MM.1S (cell line): Measurements from ENCODE around the gene FAM161B.
"Not testable (repeated sequence)": the region's sequence is repeated elsewhere in the genome, so short reads cannot be mapped to it uniquely, and the experiment has no call there.

Source experiments
- DNase-seq: peaks from one replicate; pipeline ENCODE4 v3.0.0-alpha.2; 2015
- H2AFZ ChIP-seq: fragments of 300-600 bp; sonication (generic); 2 replicates; pipeline ENCODE4 v1.6.0; 2016; ENCODE audit warnings: antibody characterized with exemption, low read length
- H3F3A ChIP-seq: fragments of 300-600 bp; sonication (generic); 2 replicates; pipeline ENCODE4 v1.6.1; 2016; ENCODE audit warnings: mild to moderate bottlenecking, antibody characterized with exemption, low read length, moderate library complexity, mixed read lengths; ENCODE audit not compliant: insufficient read depth
- H3K27ac ChIP-seq: fragments of 300-600 bp; sonication (generic); 2 replicates; pipeline ENCODE4 v1.5.1; 2016; ENCODE audit warnings: mild to moderate bottlenecking, low read length
- H3K27me3 ChIP-seq: fragments of 300-600 bp; sonication (generic); replicated peaks from 2 replicates; pipeline ENCODE4 v1.6.0; 2016; ENCODE audit warnings: low read length; ENCODE audit not compliant: insufficient read depth
- H3K36me3 ChIP-seq: fragments of 300-600 bp; sonication (generic); replicated peaks from 2 replicates; pipeline ENCODE4 v1.6.1; 2016; ENCODE audit warnings: mild to moderate bottlenecking, low read length, mixed read lengths; ENCODE audit not compliant: insufficient read depth
- H3K4me1 ChIP-seq: fragments of 300-600 bp; sonication (generic); 2 replicates; pipeline ENCODE4 v1.6.1; 2016; ENCODE audit warnings: low read length, mixed read lengths
- H3K4me2 ChIP-seq: fragments of 300-600 bp; sonication (generic); 2 replicates; pipeline ENCODE4 v1.6.0; 2016; ENCODE audit warnings: low read depth, low read length
- H3K4me3 ChIP-seq: fragments of 300-600 bp; sonication (generic); 2 replicates; pipeline ENCODE4 v1.5.1; 2016; ENCODE audit warnings: low read length, mixed read lengths
- H3K79me2 ChIP-seq: fragments of 300-600 bp; sonication (generic); 2 replicates; pipeline ENCODE4 v1.6.1; 2016; ENCODE audit warnings: mixed run types, low read length, mixed read lengths
- H3K9ac ChIP-seq: fragments of 300-600 bp; sonication (generic); 2 replicates; pipeline ENCODE4 v1.6.1; 2016; ENCODE audit warnings: low read length, mixed read lengths
- H3K9me2 ChIP-seq: fragments of 300-600 bp; sonication (generic); replicated peaks from 2 replicates; pipeline ENCODE4 v1.6.1; 2016; ENCODE audit warnings: mild to moderate bottlenecking, low read length, mixed read lengths; ENCODE audit not compliant: insufficient read depth
- H3K9me3 ChIP-seq: fragments of 300-600 bp; sonication (generic); replicated peaks from 2 replicates; pipeline ENCODE4 v1.6.1; 2016; ENCODE audit warnings: mild to moderate bottlenecking, low read length, mixed read lengths; ENCODE audit not compliant: insufficient read depth
- H4K20me1 ChIP-seq: fragments of 300-600 bp; sonication (generic); 2 replicates; pipeline ENCODE4 v1.6.1; 2016; ENCODE audit warnings: mild to moderate bottlenecking, low read length, moderate library complexity, mixed read lengths; ENCODE audit not compliant: insufficient read depth
- EZH2 ChIP-seq: fragments of 300-600 bp; sonication (generic); optimal IDR thresholded peaks from 2 replicates; pipeline ENCODE3; 2017; ENCODE audit warnings: low read depth, mild to moderate bottlenecking, antibody characterized with exemption, low read length, mixed read lengths
- EZH2phosphoT487 ChIP-seq: fragments of 300-600 bp; sonication (generic); IDR thresholded peaks from 2 replicates; pipeline ENCODE4 v1.6.1; 2018; ENCODE audit warnings: antibody characterized with exemption, low read length
- TF ChIP-seq, protein P1 (sequence below): fragments of 300-600 bp; sonication (generic); IDR thresholded peaks from 2 replicates; pipeline ENCODE4 v1.5.1; 2016; ENCODE audit warnings: antibody characterized with exemption, low read length, mixed read lengths

Gene FAM161B

DNA sequence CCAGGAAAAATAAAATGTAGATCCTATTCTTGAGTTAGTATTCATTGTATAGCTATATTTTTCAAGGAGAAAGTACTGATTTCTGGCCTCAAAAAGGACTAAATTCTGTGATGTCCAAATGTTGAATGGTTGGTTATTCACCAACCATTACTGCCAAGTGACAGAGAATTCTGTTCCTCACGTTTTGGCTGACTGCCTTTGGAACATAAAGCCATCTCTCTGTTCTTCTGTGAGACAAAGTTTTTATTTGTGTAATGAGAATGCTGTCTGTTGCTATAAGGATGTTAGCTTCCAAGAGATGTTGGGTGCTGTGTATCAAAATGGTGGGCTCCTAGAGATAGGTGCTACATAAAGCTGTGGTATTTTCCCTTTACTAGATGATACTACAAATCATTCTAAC is 54.0 kb downstream of the FAM161B start:
- DNase-seq, result no peak
- Histone ChIP-seq H3K27ac (no peak overlapping the region), H3K27me3 (no peaks in the 10 kb centered on the region), H3K9ac (no peak overlapping the region), H3K79me2 (peaks cover 11% of the 10 kb centered on the region), H3K36me3 (no peaks in the 10 kb centered on the region; the same call in 1 of the 2 replicates), H3K4me3 (no peak overlapping the region), H4K20me1 (no peaks in the 10 kb centered on the region), H3K4me1 (no peaks in the 10 kb centered on the region), H3F3A (no peaks in the 10 kb centered on the region), H2AFZ (no peak overlapping the region), H3K9me2 (no peaks in the 10 kb centered on the region), H3K9me3 (no peaks in the 10 kb centered on the region), H3K4me2 (no peak overlapping the region)
- no peak for TF ChIP-seq EZH2phosphoT487
- TF ChIP-seq, protein P1, sequence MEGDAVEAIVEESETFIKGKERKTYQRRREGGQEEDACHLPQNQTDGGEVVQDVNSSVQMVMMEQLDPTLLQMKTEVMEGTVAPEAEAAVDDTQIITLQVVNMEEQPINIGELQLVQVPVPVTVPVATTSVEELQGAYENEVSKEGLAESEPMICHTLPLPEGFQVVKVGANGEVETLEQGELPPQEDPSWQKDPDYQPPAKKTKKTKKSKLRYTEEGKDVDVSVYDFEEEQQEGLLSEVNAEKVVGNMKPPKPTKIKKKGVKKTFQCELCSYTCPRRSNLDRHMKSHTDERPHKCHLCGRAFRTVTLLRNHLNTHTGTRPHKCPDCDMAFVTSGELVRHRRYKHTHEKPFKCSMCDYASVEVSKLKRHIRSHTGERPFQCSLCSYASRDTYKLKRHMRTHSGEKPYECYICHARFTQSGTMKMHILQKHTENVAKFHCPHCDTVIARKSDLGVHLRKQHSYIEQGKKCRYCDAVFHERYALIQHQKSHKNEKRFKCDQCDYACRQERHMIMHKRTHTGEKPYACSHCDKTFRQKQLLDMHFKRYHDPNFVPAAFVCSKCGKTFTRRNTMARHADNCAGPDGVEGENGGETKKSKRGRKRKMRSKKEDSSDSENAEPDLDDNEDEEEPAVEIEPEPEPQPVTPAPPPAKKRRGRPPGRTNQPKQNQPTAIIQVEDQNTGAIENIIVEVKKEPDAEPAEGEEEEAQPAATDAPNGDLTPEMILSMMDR, result no peak
- no peak for TF ChIP-seq EZH2

DNA sequence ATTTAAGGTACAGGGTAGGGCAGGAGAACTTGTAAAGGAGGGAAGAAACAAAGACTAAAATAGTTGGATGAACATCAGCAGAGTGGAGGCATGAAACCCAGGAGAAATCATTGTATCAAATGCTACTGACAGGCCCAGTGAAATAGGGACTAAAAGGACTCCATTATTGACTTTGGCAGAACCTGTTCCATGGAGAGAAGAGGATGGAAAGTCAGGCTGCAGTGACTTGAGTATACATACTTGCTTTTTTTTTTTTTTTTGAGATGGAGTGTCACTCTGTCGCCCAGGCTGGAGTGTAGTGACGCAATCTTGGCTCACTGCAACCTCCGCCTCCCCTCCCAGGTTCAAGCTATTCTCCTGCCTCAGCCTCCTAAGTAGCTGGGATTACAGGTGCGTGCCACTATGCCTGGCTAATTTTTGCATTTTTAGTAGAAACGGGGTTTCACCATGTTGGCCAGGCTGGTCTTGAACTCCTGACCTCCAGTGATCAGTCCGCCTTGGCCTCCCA is 55.7 kb downstream of the FAM161B start:
- H3F3A ChIP-seq, H3K4me1 ChIP-seq, H3K27ac ChIP-seq, H3K27me3 ChIP-seq, H2AFZ ChIP-seq, H4K20me1 ChIP-seq, H3K36me3 ChIP-seq, DNase-seq, H3K9ac ChIP-seq, H3K9me2 ChIP-seq, H3K4me3 ChIP-seq, H3K4me2 ChIP-seq, H3K9me3 ChIP-seq: not testable (repeated sequence)
- peaks cover 24% of the 10 kb centered on the region for H3K79me2 ChIP-seq

DNA sequence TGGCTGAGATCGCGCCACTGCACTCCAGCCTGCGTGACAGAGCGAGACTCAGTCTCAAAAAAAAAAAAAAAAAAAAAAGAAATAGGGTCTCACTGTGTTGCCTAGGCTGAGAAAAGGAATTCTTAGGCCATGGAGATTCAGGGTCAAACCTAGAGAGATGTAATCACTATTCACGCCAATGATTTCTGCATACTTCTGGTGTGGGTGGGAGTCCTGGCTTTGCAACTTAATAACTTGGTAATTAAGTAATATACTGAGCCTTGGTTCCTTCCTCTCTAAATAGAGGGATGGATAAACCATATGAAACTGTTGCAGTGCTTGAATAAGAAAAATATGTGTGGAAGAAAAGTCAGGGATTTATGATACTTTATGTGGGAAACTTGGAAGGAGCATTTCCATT is 60.5 kb downstream of the FAM161B start:
- Histone ChIP-seq H3K4me2 (no peak overlapping the region), H3K36me3 (no peaks in the 10 kb centered on the region), H3K9me3 (no peaks in the 10 kb centered on the region), H3K27me3 (no peaks in the 10 kb centered on the region), H3K4me3 (no peak overlapping the region), H3K9ac (no peak overlapping the region), H3K4me1 (0 out of 2 replicates have a peak, but pooled peaks cover 4% of the 10 kb centered on the region), H2AFZ (no peak overlapping the region), H3K27ac (no peak overlapping the region), H3K79me2 (peaks cover 59% of the 10 kb centered on the region), H3K9me2 (no peaks in the 10 kb centered on the region), H4K20me1 (no peaks in the 10 kb centered on the region), H3F3A (peaks cover 3% of the 10 kb centered on the region; the same call in 1 of the 2 replicates)
- DNase-seq, result no peak
- TF ChIP-seq, protein P1, result no peak
- TF ChIP-seq EZH2phosphoT487 (no peak), EZH2 (no peak)

DNA sequence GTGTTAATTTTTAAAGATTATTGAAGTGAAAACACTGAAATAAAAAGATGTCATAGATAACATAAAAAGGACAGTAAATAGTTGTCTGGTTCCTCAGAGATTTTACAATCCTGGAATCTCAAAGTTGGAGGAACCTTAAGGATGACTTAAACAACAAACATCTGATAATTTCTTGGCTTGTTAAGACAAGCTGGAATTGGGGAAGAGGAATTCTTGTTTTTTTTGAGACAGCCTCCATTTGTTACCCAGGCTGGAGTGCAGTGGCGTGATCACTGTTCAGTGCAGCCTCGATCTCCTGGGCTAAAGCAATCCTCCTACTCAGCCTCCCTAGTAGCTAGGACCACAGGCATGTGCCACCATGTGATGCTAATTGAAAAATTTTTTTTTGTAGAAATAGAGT is 60.9 kb downstream of the FAM161B start:
- Histone ChIP-seq H3K36me3 (no peaks in the 10 kb centered on the region), H3F3A (peaks cover 3% of the 10 kb centered on the region; the same call in 1 of the 2 replicates), H3K27me3 (no peaks in the 10 kb centered on the region), H3K4me2 (no peak overlapping the region), H3K4me1 (0 out of 2 replicates have a peak, but pooled peaks cover 4% of the 10 kb centered on the region), H3K27ac (no peak overlapping the region), H3K79me2 (peaks cover 59% of the 10 kb centered on the region), H2AFZ (no peak overlapping the region), H3K4me3 (no peak overlapping the region), H4K20me1 (no peaks in the 10 kb centered on the region), H3K9me3 (no peaks in the 10 kb centered on the region), H3K9me2 (no peaks in the 10 kb centered on the region), H3K9ac (no peak overlapping the region)
- DNase-seq, result no peak
- TF ChIP-seq, protein P1, result no peak
- TF ChIP-seq EZH2phosphoT487, result no peak
- no peak for TF ChIP-seq EZH2
